DOHH2 (cell line): Measurements from ENCODE around the gene PNLIPRP1.

ENCODE experiments used
- H3F3A ChIP-seq: fragments of 200-600 bp; sonication (generic), shearing (Covaris generic); 2 replicates; pipeline ENCODE4 v1.6.0; 2016; ENCODE audit warnings: antibody characterized with exemption, mild to moderate bottlenecking; ENCODE audit not compliant: control insufficient read depth, insufficient read depth
- H3K27ac ChIP-seq: fragments of 200-600 bp; sonication (generic); 2 replicates; pipeline ENCODE4 v1.5.1; 2014; ENCODE audit warnings: low read depth, mild to moderate bottlenecking, low read length, moderate library complexity
- H3K27me3 ChIP-seq: fragments of 200-600 bp; sonication (generic); 2 replicates; pipeline ENCODE4 v1.6.1; 2014; ENCODE audit warnings: mild to moderate bottlenecking, low read length, mixed read lengths; ENCODE audit not compliant: control insufficient read depth
- H3K36me3 ChIP-seq: fragments of 200-600 bp; sonication (generic); 2 replicates; pipeline ENCODE4 v1.6.1; 2014; ENCODE audit warnings: mild to moderate bottlenecking, low read length, moderate library complexity, mixed read lengths; ENCODE audit not compliant: control insufficient read depth
- H3K4me1 ChIP-seq: fragments of 200-600 bp; sonication (generic); 2 replicates; pipeline ENCODE4 v1.6.1; 2014; ENCODE audit warnings: mild to moderate bottlenecking, low read length, mixed read lengths; ENCODE audit not compliant: control insufficient read depth
- H3K4me2 ChIP-seq: fragments of 200-600 bp; sonication (generic); 2 replicates; pipeline ENCODE4 v1.6.0; 2014; ENCODE audit warnings: mild to moderate bottlenecking, low read length, moderate library complexity
- H3K4me3 ChIP-seq: fragments of 200-600 bp; sonication (generic); 2 replicates; pipeline ENCODE4 v1.5.1; 2014; ENCODE audit warnings: mild to moderate bottlenecking, low read length, mixed read lengths
- H3K79me2 ChIP-seq: fragments of 200-600 bp; sonication (generic); 2 replicates; pipeline ENCODE4 v1.6.1; 2014; ENCODE audit warnings: mild to moderate bottlenecking, low read length, mixed read lengths; ENCODE audit not compliant: control insufficient read depth
- H3K9me2 ChIP-seq: fragments of 200-600 bp; sonication (generic); replicated peaks from 2 replicates; pipeline ENCODE4 v1.6.1; 2014; ENCODE audit warnings: mild to moderate bottlenecking, low read length, mixed read lengths; ENCODE audit not compliant: control insufficient read depth
- H3K9me3 ChIP-seq: fragments of 200-600 bp; sonication (generic); 2 replicates; pipeline ENCODE4 v1.6.1; 2014; ENCODE audit warnings: antibody characterized with exemption, low read length, mixed read lengths; ENCODE audit not compliant: control insufficient read depth, insufficient read depth
- H4K20me1 ChIP-seq: fragments of 200-600 bp; sonication (generic); 2 replicates; pipeline ENCODE4 v1.6.0; 2014; ENCODE audit warnings: low read depth, mild to moderate bottlenecking, antibody characterized with exemption, low read length, moderate library complexity; ENCODE audit not compliant: control insufficient read depth, insufficient read depth
- EZH2phosphoT487 ChIP-seq: fragments of 200-600 bp; sonication (generic); IDR thresholded peaks from 2 replicates; pipeline ENCODE4 v1.6.1; 2017; ENCODE audit warnings: borderline replicate concordance, mild to moderate bottlenecking, antibody characterized with exemption, low read length, moderate library complexity, mixed read lengths
- TF ChIP-seq, protein P1 (sequence below): fragments of 200-600 bp; sonication (generic); IDR thresholded peaks from one replicate; pipeline ENCODE4 v1.5.1; 2014; ENCODE audit warnings: antibody characterized with exemption, mild to moderate bottlenecking, low read depth, low read length; ENCODE audit not compliant: poor library complexity, severe bottlenecking

Gene PNLIPRP1

GRCh38 chr10:116602648-116603400 is 12.1 kb downstream of the PNLIPRP1 start:
- Histone ChIP-seq H3K9me3 (no peaks in the 10 kb centered on the region), H3K9me2 (no peaks in the 10 kb centered on the region), H3F3A (no peaks in the 10 kb centered on the region), H3K4me2 (no peak overlapping the region), H3K36me3 (no peaks in the 10 kb centered on the region), H3K27ac (no peak overlapping the region), H3K27me3 (no peaks in the 10 kb centered on the region), H3K4me3 (no peak overlapping the region), H3K4me1 (no peaks in the 10 kb centered on the region), H4K20me1 (no peaks in the 10 kb centered on the region), H3K79me2 (no peaks in the 10 kb centered on the region)
- TF ChIP-seq, protein P1, sequence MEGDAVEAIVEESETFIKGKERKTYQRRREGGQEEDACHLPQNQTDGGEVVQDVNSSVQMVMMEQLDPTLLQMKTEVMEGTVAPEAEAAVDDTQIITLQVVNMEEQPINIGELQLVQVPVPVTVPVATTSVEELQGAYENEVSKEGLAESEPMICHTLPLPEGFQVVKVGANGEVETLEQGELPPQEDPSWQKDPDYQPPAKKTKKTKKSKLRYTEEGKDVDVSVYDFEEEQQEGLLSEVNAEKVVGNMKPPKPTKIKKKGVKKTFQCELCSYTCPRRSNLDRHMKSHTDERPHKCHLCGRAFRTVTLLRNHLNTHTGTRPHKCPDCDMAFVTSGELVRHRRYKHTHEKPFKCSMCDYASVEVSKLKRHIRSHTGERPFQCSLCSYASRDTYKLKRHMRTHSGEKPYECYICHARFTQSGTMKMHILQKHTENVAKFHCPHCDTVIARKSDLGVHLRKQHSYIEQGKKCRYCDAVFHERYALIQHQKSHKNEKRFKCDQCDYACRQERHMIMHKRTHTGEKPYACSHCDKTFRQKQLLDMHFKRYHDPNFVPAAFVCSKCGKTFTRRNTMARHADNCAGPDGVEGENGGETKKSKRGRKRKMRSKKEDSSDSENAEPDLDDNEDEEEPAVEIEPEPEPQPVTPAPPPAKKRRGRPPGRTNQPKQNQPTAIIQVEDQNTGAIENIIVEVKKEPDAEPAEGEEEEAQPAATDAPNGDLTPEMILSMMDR, result no peak
- no peak for TF ChIP-seq EZH2phosphoT487

GRCh38 chr10:116606061-116606483 is 15.3 kb downstream of the PNLIPRP1 start:
- Histone ChIP-seq H3K4me2 (no peak overlapping the region), H4K20me1 (no peaks in the 10 kb centered on the region), H3K36me3 (no peaks in the 10 kb centered on the region), H3K9me2 (no peaks in the 10 kb centered on the region), H3K79me2 (no peaks in the 10 kb centered on the region), H3K27me3 (no peaks in the 10 kb centered on the region), H3K27ac (no peak overlapping the region), H3K4me1 (no peaks in the 10 kb centered on the region), H3K9me3 (no peaks in the 10 kb centered on the region), H3F3A (no peaks in the 10 kb centered on the region), H3K4me3 (no peak overlapping the region)
- TF ChIP-seq, protein P1, result no peak
- TF ChIP-seq EZH2phosphoT487, result no peak

- TF ChIP-seq, protein P1, result no peak
- TF ChIP-seq EZH2phosphoT487, result no peak
- no peaks in the 10 kb centered on the region for H3K9me3 ChIP-seq
- H3K9me2 ChIP-seq, result no peaks in the 10 kb centered on the region
- no peaks in the 10 kb centered on the region for H3F3A ChIP-seq
- no peaks in the 10 kb centered on the region for H3K36me3 ChIP-seq
- no peaks in the 10 kb centered on the region for H3K4me1 ChIP-seq
- H3K27me3 ChIP-seq, result no peaks in the 10 kb centered on the region
- no peak overlapping the region for H3K4me3 ChIP-seq
- no peak overlapping the region for H3K4me2 ChIP-seq
- no peaks in the 10 kb centered on the region for H4K20me1 ChIP-seq
- no peak overlapping the region for H3K27ac ChIP-seq
- H3K79me2 ChIP-seq, result no peaks in the 10 kb centered on the region
These were observed 16.6 kb downstream of the PNLIPRP1 start for GRCh38 chr10:116607336-116607735.
